NCI-H2029 treated with DMSO at 0.1 percent for 48 hours (cell line): ENCODE data around the gene NKD2.
"Not testable (repeated sequence)": the region's sequence is repeated elsewhere in the genome, so short reads cannot be mapped to it uniquely, and the experiment has no call there.

ENCODE experiments used
- DNase-seq: peaks from one replicate; lab custom pipeline; 2025; lab: John Stamatoyannopoulos, UW

The NKD2 gene

GRCh38 chr5:1057485-1058082, 49.0 kb downstream of the NKD2 start:
- DNase-seq = no peak

- no peak for DNase-seq
Observed at GRCh38 chr5:1058083-1058945, 49.7 kb downstream of the NKD2 start.

- DNase-seq = no peak
Observed at GRCh38 chr5:1058988-1059883, 50.6 kb downstream of the NKD2 start.

DNA sequence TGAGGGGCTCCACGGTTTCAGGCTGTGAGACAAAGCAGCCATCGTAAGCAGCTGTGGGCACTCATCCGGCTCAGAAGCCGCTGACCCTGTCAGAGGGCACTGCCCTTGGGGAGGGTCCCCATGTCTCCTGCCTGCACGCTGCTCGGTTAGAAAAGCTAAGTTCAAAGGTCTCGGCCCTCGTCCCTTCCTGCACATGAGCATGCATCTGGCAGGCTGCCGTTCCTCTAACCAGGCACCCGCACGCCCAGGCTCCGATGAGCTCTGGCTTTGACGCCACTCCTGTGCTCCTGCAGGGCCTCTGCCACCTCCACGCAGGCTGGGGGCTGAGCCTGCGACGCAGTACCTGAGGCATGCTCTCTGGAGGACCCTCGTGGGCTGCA, 51.3 kb downstream of the NKD2 start:
- DNase-seq = no peak

DNA sequence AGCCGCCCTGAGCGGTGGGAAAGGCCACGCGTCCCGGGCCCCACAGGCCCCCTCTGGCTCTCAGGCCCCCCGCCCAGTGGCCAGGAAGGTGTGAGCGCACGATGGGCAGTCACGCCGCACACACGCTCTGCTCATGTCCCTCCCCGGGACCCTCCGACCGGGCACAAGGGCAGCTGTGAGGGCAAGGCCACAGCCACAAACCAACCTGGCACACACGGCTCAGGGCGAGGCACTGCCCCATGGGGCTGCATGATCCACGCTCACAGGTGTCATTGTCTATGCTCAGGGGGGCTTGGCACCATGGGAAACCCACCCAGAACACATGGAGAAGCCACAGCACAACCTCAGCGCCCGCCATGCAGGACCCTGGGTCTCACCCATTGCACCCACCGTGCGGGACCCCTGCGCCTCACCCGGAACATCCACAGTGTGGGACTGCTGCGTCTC, 52.0 kb downstream of the NKD2 start:
- DNase-seq = no peak

GRCh38 chr5:1061292-1061691, 52.7 kb downstream of the NKD2 start:
- DNase-seq = not testable (repeated sequence)

- DNase-seq = no peak
Observed at GRCh38 chr5:1061916-1062315, 53.3 kb downstream of the NKD2 start.

GRCh38 chr5:1062761-1063568, 54.4 kb downstream of the NKD2 start:
- no peak for DNase-seq

GRCh38 chr5:1063661-1064382, 55.2 kb downstream of the NKD2 start:
- no peak for DNase-seq

GRCh38 chr5:1064383-1065142, 56.0 kb downstream of the NKD2 start:
- DNase-seq = no peak

DNA sequence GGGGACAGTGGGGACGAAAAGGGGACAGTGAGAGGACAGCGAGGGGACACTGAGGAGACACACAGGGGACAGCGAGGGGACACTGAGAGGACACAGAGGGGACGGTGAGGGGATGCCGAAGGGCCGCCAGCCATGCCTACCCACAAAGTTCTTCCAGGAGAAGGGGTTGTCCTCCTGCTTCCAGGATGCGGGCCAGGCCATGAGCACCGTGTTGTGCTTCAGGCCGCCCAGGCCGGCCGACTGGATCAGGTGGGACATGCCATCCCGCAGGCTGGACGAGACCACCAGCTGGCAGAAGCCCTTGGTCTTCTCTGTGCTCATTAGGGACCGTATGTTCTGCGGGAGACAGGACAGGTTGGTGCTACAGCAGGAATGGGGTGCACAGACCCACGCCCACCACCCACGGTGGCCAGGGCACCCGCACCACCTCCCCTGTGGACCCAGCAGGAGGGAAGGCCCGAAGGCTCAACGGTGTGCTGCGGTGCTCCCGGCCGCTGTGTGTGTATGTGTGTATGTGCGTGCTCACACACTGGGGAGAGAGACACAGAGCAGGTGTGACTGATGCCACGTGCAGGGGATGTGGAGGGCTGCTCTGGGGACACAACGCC, 56.6 kb downstream of the NKD2 start:
- DNase-seq = no peak

DNA sequence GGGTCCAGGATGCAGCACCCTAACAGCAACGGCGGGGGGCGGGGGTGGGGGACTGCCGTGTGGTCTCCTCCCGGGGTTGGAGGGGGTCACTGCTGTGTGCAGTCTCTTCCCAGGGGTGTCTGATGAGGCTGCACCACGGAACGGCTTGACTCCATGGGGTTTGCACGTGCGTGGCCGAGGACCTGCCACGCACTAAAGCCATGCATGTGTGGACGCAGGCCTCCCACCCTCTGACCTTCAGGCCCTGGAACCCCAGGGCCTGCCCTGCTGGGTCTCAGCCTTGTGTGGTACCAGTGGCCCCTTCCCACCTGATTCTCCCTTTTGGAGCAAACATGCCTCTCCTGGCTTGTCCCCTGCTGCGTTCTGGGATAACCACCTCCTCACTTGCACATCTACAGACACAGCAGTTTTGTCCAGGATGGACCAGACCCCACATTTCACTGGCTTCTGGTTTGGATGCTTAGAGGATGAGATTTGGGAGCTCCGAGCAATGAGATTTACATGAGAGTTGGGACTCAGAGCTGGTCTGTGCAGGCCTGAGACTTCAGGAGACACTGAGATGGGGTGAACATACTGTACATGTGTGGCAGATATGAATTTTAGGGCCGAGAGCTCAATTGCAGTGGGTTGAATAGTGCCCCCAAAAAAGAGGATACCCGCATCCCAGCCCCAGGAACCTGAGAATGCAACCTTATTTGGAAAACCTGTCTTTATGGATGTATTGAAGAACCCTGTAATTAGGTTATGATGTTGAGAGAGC, 57.5 kb downstream of the NKD2 start:
- no peak for DNase-seq

- DNase-seq = no peak
Observed at GRCh38 chr5:1066676-1067075, 58.1 kb downstream of the NKD2 start.

GRCh38 chr5:1067141-1068121, 58.8 kb downstream of the NKD2 start:
- no peak for DNase-seq

DNA sequence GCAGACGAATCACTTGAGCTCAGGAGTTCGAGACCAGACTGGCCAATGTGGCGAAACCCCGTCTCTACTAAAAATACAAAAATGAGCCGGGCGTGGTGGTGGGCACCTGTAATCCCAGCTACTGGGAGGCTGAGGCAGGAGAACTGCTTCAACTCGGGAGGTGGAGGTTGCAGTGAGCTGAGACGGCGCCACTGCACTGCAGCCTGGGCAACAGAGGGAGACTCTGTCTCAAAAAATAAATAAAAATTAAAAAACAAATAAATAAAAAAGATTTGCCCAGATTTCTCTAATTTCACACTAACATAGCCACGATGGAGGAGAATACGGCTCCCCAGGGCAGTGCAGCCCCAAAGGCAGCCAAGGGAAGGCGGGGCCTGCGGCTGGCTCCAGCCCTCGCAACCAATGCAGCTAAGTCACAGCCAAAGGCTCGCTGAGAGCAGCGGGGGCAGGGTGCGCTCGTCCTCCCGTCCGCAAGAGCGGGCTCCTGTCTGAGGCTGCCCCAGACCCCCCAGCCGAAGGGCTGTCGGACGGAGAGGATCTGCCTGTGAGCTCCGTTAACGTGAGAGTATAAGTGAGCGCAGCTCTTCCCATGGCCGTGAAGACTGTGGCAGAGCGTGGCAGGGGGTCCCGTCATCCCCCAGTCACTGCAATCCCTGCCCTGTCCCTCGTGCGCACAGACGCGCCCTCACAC, 59.7 kb downstream of the NKD2 start:
- DNase-seq = no peak

- no peak for DNase-seq
Observed at GRCh38 chr5:1068895-1069719, 60.5 kb downstream of the NKD2 start.
